22Rv1 (cell line): ENCODE data around the gene PFKM.
A peak's percentile ranks its signal among the peaks of the same experiment; 100 is the strongest.

ENCODE experiments used
- H3K27ac ChIP-seq: fragments of 450-650 bp; 2 replicates; pipeline ENCODE4 v1.5.1; 2017
- CTCF ChIP-seq: fragments of 450-650 bp; IDR thresholded peaks from 2 replicates; pipeline ENCODE4 v1.5.1; 2017; ENCODE audit warnings: mild to moderate bottlenecking
- ZFX ChIP-seq: fragments of 450-650 bp; IDR thresholded peaks from 2 replicates; pipeline ENCODE4 v1.6.1; 2017; ENCODE audit warnings: antibody characterized with exemption, borderline replicate concordance

Gene PFKM

GRCh38 chr12:48187916-48188695 lies 68.9 kb downstream of the PFKM start:
- no peak overlapping the region for H3K27ac ChIP-seq
- TF ChIP-seq ZFX (no peak), CTCF (no peak)

GRCh38 chr12:48189331-48190125 lies 70.4 kb downstream of the PFKM start:
- TF ChIP-seq ZFX (no peak), CTCF (peak; percentile 97)
- H3K27ac ChIP-seq = no peak overlapping the region

GRCh38 chr12:48191096-48191495 lies 71.9 kb downstream of the PFKM start:
- TF ChIP-seq ZFX = no peak
- no peak for TF ChIP-seq CTCF

GRCh38 chr12:48192861-48193260 lies 73.7 kb downstream of the PFKM start:
- no peak overlapping the region for H3K27ac ChIP-seq
- TF ChIP-seq ZFX (no peak), CTCF (no peak)

More at GRCh38 chr12:48191096-48191495, 71.9 kb downstream of the PFKM start:
- no peak overlapping the region for H3K27ac ChIP-seq

GRCh38 chr12:48193623-48194022 lies 74.5 kb downstream of the PFKM start:
- TF ChIP-seq CTCF = no peak
- no peak for TF ChIP-seq ZFX
- H3K27ac ChIP-seq = no peak overlapping the region

GRCh38 chr12:48194799-48195201 lies 75.6 kb downstream of the PFKM start:
- TF ChIP-seq CTCF (no peak), ZFX (no peak)
- no peak overlapping the region for H3K27ac ChIP-seq
